Measurements from ENCODE around the gene KL.

GRCh38 chr13:32988608-32989289 is 27.5 kb upstream of the KL start:
- TF ChIP-seq POLR2AphosphoS5 (IDR thresholded peaks at IDR 0.05; ENCODE audit: low read depth, low read length), result no peak
- TF ChIP-seq POLR2A (IDR thresholded peaks at IDR 0.05; ENCODE audit: low read depth, low read length), result no peak
- no peak for TF ChIP-seq TAF1 (IDR thresholded peaks at IDR 0.05; ENCODE audit: low read depth, low read length)
- TF ChIP-seq SPI1 (IDR thresholded peaks at IDR 0.05; ENCODE audit: low read depth, low read length), result no peak
- TF ChIP-seq PAX5 (IDR thresholded peaks at IDR 0.05; ENCODE audit: insufficient read depth, low read length, severe bottlenecking), result no peak
- no peak for TF ChIP-seq POU2F2 (IDR thresholded peaks at IDR 0.05; ENCODE audit: low read depth, low read length)
